ENCODE results near the gene KLHL11.

Gene KLHL11

GRCh38 chr17:41811549-41812380 lies 53.5 kb downstream of the KLHL11 start, which contains the start of gene P3H4:
P3H4 (minus strand) TSS chr17:41811949; CDS start chr17:41811915, 34 bp downstream.
- DNase-seq (ENCODE audit: extremely low read depth in 1 of 2, low read depth in 1 of 2) = peak in 1 of 2 donors; percentile 41

- DNase-seq (ENCODE audit: extremely low read depth in 1 of 2, low read depth in 1 of 2) = no peak
Observed at GRCh38 chr17:41810659-41811548, 54.3 kb downstream of the KLHL11 start.

- DNase-seq (ENCODE audit: extremely low read depth in 1 of 2, low read depth in 1 of 2) = no peak
Observed at GRCh38 chr17:41806685-41807445, 58.4 kb downstream of the KLHL11 start.
